HG03039 (cell line): ENCODE data around the gene SSNA1.

Source experiments
- ATAC-seq: cut with Tn5 transposase; IDR thresholded peaks from one replicate; pipeline ENCODE4 v1.9.1; 2021; ENCODE audit warnings: mild to moderate bottlenecking, moderate library complexity; ENCODE audit not compliant: unreplicated experiment

The SSNA1 gene

DNA sequence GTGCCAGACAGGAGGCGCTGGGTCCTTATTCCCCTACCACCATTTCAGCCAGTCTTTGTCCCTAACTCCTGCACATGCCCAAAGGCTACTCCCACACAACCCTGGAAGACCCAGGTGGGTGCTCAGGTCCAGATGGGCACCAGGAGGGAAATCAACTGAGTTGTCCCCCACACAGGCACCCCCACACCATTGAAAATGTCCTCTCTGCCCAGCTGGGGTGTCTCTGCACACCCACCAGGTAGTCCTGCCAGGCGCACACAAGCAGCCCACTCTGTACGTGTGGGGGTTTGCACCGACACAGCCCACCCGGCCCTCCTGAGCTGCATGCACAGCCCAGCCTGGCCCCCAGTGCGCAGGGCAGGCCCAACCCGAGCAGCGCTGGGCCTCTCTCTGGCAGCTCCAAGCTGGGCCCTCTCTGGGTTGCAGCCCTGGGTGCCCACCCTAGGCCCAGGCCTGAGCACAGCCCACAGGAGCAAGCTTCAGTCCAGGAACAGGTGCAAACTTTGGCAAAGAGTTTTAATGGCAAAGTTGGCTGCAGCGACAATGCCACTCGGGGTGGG is 31.4 kb downstream of the SSNA1 start:
- ATAC-seq = no peak

- ATAC-seq = no peak
These were observed 32.0 kb downstream of the SSNA1 start for GRCh38 chr9:137220317-137221094.

GRCh38 chr9:137221095-137221505 is 32.6 kb downstream of the SSNA1 start:
- no peak for ATAC-seq

GRCh38 chr9:137221506-137222111 is 33.1 kb downstream of the SSNA1 start:
- no peak for ATAC-seq

GRCh38 chr9:137222190-137223077 is 34.0 kb downstream of the SSNA1 start, which contains the start of gene RNF208:
Gene RNF208 (minus strand): TSS chr9:137222240. CDS start chr9:137221212, 1,028 bp downstream.
- ATAC-seq = no peak

GRCh38 chr9:137223078-137223970 is 34.8 kb downstream of the SSNA1 start:
- ATAC-seq = peak; percentile 54

- ATAC-seq = no peak
These were observed 36.6 kb downstream of the SSNA1 start, which contains the start of gene CYSRT1 for GRCh38 chr9:137224830-137225694. Gene CYSRT1 (plus strand): TSS chr9:137225174. CDS start chr9:137225622, 448 bp downstream.

GRCh38 chr9:137225699-137226331 is 37.3 kb downstream of the SSNA1 start:
- ATAC-seq = no peak

DNA sequence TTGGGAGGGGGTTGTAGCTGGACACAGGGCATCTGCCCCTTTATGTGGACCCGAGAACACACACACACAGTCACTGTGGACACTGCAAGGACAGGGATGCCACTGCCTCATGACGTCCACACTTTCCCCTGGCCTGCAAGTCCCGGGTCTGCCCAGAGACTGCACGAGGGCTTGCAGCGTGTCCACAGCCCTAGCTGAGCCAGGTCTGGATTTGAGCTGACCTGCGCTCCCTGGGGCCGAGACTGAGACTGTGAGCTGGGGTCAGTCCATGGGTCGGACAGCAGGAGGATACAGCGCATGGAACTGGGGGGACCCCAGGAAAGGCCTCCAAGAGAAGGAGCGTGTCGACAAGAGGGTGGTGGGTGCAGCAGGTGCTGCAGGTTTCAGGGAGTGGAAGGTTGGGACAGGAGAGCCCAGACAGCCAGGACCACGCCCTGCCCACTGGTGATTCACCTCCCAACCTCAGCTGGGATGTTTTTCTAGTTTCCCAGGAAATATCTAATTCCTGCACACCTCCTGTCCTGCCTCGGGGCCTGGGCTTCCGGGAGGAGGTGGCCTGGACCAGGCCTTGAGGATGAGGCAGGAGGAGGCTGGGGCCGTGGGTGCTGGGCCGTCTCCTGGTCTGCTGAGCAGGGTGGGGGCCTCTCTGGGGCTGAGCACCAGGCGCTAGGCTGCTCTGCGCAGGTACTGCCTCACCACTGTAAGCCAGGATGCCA is 38.0 kb downstream of the SSNA1 start:
- no peak for ATAC-seq

GRCh38 chr9:137227054-137227852 is 38.8 kb downstream of the SSNA1 start, which contains the start of gene RNF224:
Gene RNF224 (plus strand): TSS chr9:137227502. CDS start chr9:137228336, 834 bp downstream.
- ATAC-seq = no peak

DNA sequence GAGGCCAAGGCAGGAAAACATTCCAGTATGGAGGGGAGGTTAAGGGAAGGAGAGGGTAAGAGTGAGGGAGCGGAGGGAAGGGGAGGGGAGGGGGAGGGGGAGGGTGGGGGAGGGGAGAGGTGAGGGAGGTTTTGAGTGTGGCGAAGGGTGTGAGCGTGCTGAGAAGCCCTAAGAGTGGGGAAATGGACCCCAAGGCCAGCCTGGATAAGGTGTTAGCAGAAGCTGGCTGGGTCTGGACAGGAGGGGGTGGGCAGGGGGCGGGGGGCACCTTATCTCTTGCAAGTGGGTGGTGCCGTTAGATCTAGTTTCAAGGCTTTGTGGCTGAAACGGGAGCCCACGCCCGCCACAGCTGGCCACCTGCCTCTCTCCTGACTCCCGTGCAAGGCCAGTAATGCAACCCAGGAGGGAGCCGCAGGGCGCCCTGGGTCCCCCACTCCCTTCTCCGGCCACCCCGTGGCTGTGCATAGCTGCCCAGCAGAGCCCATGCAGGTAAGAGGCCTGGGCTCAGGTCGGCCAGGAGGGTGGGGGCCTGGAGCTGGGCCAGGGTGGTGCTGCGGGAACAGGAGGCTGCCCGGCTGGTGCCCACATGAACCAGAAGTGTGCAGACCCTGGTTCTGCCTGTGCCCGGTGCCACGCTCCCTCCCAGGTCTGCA is 39.5 kb downstream of the SSNA1 start:
- ATAC-seq = no peak

DNA sequence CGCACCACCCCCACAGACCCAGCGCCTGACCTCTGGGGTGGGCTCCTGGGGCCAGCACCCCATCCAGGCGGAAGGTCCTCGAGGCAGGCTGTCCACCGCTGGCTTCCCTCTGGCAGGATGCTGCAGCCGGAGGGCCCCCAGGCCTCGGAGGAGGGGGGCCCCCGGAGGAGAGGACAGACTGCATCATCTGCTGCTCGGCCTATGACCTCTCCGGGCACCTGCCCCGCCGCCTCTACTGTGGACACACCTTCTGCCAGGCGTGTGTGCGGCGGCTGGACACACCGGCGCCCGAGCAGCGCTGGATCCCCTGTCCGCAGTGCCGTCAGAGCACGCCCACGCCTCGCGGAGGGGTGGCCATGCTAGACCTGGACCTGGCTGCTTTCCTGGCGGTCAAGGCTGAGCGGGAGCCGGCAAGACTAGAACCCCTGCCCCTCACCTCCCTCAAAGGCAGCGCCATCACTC is 40.1 kb downstream of the SSNA1 start:
- no peak for ATAC-seq

- ATAC-seq = no peak
These were observed 40.8 kb downstream of the SSNA1 start for GRCh38 chr9:137228968-137229896.

- ATAC-seq = no peak
These were observed 41.6 kb downstream of the SSNA1 start for GRCh38 chr9:137229903-137230704.
